Stimulated activated CD4-positive, alpha-beta T cell treated with anti-CD3 and anti-CD28 coated beads, Interleukin-2, amount 100 ng/mL, for 48 hours (primary cell): ENCODE measurements around the gene PLA2G10.
"Not testable (repeated sequence)": the region's sequence is repeated elsewhere in the genome, so short reads cannot be mapped to it uniquely, and the experiment has no call there.

Source experiments
- DNase-seq, 2 donors: peaks; one replicate each; pipeline ENCODE4 v3.0.0-alpha.2; 2020

Gene PLA2G10

DNA sequence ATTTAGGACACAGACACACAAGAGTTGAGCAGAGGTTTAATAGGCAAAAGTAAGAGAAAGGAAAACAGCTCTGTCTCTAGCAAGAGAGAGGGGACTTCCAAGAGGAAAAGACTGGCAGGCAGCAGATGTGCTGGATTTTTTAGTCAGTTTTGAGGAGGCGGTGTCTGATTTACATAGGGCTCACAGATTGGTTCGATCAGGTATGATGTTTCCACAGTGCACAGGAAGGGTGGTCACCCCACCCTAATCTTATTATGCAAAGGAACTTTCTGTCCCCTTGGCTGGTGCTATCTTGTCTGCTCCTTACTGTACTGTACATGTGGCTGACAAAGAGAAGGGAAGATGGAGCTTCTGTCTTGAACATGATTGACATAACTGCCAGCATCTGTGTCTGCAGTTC lies 36.0 kb downstream of the PLA2G10 start:
- DNase-seq = no peak

DNA sequence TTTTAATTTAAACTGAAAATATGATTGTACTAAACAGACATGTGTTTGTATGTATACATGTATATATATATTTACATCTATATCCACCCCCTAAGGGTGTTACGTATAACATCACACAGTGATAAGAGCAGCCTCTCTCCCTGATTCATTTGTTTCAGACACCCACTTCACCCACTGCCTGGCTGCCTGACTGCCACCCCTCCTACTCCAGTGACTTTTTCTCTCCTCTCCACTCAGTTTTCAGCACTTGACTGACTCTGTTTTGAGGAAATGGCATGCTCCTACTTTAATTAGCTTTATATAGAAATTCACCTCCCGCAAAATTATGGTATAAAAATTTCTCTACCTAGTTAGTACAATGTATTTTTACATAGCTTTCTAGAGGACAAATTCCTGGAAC lies 41.4 kb downstream of the PLA2G10 start:
- DNase-seq = no peak

DNA sequence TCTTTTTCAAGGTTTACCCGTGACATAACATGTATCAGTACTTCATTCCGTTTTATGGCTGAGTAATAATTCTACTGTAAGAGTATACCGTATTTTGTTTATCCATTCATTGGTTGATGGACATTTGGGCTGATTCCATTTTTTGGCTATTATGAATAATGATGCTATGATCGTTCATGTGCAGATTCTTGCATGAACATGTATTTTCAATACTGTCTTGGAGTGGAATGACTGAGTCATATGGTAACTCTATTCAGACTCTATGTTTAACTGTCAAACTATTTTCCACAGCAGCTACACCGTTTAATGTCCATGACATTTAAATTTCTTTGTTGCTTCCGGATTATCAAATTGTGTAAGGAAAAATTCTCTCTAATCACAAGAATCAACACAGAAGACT lies 43.5 kb downstream of the PLA2G10 start:
- no peak for DNase-seq

DNA sequence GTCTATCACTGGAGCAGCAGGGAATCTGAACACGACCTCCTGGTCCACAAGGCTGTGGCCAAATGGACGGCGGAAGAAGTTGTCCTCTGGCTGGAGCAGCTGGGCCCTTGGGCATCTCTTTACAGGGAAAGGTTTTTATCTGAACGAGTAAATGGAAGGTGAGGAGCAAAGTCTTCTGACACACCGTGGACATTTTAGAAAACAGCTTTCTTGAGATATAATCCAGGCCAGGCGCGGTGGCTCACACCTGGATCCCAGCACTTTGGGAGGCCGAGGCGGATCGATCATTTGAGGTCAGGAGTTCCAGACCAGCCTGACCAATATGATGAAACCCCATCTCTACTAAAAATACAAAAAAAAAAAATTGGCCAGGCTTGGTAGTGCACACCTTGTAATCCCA lies 44.3 kb downstream of the PLA2G10 start:
- no peak for DNase-seq

DNA sequence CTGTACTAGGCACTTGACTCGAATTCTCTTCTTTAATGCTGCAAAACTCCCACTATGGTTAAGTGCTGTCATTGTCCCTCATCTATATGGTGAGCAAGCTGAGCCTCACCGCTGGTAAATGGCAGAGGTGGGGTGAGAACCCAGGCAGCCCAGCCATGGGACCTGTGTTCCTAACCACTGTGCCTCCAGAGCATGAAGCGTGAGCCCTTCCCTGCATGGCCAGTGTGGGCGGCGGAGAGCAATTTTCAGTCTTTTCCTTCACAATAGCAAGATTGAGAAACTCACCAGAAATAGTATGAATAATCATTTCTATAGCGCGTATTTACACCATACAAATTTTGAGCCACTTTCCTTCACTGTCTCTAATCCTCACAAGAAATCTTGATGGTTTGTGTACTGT lies 52.2 kb downstream of the PLA2G10 start:
- no peak for DNase-seq

DNA sequence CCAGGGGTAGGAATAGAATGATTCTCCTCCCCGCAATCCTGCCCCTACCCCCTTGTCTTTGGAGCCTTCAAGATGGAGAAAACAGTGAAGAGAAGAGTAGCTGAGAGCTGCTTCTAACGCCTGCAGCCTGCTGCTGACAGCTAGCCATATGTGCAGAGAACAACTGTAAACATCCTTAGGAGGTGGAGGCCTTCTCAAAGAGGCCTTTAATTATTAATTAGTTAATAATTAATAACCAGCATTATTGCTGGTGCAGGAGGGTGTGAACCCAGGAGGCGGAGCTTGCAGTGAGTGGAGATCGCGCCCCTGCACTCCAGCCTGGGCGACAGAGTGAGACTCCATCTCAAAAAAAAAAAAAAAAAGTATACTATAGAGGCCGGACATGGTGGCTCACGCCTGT lies 52.9 kb downstream of the PLA2G10 start:
- DNase-seq = no peak

DNA sequence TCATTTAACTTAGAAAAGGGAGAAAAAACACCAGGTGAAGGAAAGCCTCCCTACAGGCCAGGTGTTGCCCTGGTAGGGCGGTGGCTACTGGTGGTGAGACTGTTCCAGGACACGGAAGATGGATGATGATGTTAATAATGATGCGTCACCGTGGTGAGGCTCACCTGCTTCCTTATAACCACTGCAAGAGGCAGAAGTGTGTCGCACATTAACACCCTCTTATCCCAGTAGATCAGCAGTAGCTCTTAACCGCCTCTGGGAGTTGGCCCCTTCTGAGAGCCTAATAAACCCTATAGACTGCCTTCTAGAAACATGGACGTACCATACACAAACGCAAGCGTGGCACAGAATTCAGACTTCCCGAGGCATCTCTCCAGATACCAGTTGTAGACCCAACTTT lies 53.6 kb downstream of the PLA2G10 start:
- no peak for DNase-seq

DNA sequence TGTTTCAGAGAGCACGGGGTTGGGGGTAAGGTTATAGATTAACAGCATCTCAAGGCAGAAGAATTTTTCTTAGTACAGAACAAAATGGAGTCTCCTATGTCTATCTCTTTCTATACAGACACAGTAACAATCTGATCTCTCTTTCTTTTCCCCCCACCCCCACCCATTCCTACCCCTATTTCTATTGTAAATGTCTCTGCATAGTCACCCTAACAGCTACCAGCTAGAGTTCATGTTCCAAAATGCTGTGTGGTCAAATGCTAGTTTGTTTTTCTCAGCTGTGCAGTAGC lies 57.2 kb downstream of the PLA2G10 start:
- not testable (repeated sequence) for DNase-seq

DNA sequence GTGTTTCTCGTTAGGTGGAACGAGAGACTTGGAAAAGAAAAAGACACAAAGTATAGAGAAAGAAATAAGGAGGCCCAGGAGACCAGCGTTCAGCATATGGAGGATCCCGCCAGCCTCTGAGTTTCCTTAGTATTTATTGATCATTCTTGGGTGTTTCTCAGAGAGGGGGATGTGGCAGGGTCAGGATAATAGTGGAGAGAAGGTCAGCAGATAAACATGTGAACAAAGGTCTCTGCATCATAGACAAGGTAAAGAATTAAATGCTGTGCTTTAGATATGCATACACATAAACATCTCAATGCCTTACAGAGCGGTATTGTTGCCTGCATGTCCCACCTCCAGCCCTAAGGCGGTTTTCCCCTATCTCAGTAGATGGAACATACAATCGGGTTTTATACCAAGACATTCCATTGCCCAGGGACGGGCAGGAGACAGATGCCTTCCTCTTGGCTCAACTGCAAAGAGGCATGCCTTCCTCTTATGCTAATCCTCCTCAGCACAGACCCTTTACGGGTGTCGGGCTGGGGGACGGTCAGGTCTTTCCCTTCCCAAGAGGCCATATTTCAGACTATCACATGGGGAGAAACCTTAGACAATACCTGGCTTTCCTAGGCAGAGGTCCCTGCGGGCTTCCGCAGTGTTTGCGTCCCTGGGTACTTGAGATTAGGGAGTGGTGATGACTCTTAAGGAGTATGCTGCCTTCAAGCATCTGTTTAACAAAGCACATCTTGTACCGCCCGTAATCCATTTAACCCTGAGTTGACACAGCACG lies 57.7 kb downstream of the PLA2G10 start:
- not testable (repeated sequence) for DNase-seq

DNA sequence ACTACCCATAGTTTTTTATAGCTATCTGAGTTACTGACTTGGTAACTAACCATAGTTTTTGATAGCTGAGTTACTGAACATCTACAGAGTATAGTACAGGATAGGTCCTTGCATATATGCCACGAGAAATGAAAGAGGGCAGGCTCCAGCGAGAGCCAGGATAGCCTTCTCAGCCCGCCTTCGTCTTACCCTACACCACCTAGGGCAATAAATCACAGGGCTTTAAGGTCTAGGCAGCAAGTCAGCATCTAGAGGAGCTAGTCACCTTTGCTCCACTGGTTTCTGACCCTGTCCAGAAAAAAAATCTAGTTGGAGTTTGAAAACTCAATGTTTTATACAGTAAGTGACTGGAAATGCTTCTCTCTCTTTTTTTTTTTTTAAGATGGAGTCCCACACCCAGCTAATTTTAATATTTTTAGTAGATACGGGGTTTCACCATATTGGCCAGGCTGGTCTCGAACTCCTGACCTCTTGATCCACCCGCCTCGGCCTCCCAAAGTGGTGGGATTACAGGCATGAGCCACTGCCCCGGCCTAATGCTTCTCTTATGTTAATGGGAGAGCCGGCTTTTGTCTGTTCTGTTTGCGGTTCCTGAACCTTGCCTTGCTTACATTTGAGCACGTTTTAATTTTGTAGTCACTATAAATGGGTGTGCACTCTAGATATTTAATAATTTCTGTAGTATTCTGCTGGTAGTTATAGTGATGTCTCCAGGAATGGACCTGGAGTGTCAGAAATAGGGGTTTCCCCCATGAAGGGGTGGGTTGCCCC lies 58.5 kb downstream of the PLA2G10 start:
- DNase-seq = no peak

DNA sequence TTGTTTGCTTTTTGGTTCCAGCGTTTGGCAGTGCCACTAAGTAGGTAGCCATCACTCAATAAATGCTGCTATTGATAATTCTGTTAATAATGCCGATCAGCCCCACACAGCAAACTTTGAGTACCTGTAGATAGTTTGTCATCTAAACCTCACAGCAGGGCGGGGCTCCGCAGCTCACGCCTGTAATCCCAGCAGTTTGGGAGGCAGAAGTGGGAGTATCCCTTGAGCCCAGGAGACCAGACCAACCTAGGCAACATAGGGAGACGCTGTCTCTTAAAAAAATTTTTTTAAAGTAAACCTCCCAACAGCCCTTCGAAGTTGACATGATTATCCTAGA lies 59.8 kb downstream of the PLA2G10 start:
- no peak for DNase-seq

DNA sequence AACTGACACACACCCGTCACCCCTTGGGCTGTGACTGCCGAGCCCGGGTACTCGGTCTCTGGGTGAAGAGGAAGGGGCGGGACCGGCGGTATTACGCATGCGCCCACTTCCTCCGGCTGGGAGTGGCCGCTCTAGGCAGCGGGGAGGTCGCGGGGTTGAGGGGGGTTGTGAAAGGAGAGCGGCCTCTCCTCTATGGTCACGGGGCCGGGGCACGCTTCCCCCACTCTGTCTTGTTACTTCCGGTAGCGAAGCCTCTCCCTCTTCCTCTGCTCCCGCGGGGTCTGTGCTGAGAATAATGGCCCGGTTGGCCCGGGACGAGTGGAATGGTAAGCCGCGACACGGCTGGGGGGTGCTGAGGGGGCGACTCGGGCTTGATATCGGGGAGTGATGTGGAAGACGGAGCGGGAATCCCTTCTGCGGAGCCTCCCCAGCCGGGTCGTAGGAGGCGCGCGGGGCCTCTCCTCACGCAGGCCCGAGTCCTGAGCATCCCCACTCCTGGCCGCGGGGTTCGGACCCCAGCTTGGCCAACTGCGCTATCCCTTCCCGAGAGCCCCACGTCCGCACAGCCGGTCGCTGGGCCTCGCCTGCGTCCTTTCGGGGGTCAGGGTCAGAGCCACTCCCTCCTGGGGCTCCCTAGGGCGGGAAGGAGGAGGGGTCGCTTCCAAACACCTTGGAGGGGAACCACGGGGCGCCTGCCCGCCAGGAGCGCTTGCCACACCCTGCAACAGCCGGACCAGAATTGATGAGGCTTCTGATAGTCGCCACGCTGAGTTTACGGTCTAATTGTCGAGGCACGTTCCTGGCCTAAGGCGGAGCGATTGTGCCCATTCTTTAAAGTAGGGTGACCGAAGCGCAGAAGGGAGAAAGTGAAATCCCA lies 61.2 kb downstream of the PLA2G10 start, which contains the start of gene BFAR:
Gene BFAR (plus strand): TSS at position 259 of the 877 bp plus-strand sequence. CDS start 11,396 bp downstream, outside the sequence.
- peak; percentile 98 to 99 for DNase-seq

DNA sequence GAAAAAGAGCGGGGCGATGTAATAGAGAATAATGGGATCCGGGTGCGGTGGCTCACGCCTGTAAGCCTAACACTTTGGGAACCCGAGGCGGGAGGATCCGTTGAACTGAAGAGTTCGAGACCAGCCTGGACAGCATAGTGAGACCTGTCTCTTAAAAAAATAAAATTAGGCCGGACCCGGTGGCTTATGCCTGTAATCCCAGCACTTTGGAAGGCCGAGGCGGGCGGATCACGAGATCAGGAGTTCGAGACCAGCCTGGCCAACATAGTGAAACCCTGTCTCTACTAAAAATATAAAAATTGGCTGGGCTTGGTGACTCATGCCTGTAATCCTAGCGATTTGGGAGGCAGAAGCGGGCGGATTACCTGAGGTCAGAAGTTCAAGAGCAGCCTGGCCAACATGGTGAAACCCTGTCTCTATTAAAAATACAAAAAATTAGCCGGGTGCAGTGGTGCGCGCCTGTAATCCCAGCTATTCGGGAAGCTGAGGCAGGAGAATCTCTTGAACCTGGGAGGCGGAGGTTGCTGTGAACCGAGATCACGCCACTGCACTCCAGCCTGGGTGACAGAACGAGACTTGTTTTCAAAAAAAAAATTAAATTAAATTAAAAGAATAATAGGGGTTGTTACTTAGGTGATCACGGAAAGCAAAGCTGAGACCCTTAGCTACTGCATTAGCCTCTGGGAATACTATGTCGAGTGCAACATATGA lies 63.3 kb downstream of the PLA2G10 start:
- DNase-seq = not testable (repeated sequence)

DNA sequence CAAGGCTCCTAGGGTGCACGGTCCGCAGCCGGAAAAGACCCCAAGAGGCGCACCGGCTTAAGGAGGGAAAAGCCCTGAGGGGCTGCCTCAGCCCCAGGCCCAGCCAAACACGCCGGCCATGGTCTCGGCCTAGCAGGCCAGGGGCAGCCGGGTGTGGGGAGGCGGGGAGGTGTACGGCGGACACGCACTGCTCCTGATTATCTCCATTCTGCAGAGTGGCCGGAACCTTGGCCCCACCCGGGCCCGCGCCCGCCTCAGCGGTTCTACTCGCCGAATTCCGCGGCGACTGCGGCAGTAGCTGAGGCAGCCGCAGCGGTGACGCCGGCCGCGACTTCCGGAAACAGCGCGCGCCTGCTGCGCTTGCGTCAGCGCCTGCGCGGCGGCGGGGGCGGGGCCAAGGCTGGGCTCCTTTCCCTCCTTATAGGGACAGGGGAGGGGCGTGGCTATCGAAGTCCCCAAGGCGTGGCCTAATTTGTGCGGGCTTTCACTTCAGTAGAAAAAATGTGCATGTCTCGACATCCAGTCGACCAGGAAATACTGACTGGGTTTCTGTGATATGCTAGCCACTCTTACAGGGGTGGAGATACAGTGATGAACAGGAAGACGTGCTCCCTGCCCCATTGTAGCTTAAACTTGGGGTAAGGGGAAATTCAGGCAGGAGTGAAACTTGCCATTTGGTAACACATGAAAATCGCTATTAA lies 64.0 kb downstream of the PLA2G10 start, which contains the start of gene PARN:
Gene PARN (minus strand): TSS at position 342 of the 701 bp plus-strand sequence. CDS start 135 bp downstream, at position 207.
- DNase-seq = peak; percentile 97 to 98

DNA sequence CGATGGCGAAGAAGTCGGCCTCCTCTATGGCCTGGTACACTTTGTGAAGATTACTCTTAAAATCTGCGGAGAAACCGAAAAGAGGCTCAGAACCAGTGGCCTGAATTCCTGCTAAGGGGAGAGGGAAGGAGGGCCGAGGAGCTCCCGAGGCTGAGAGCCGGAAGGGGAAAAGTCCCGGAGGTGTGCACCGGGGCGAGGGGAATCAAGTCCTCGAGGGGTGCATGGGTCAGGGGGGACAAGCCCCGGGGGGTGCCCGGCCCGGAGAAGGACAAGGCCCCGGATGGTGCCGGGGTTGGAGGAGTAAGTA lies 64.5 kb downstream of the PLA2G10 start:
- DNase-seq = no peak

DNA sequence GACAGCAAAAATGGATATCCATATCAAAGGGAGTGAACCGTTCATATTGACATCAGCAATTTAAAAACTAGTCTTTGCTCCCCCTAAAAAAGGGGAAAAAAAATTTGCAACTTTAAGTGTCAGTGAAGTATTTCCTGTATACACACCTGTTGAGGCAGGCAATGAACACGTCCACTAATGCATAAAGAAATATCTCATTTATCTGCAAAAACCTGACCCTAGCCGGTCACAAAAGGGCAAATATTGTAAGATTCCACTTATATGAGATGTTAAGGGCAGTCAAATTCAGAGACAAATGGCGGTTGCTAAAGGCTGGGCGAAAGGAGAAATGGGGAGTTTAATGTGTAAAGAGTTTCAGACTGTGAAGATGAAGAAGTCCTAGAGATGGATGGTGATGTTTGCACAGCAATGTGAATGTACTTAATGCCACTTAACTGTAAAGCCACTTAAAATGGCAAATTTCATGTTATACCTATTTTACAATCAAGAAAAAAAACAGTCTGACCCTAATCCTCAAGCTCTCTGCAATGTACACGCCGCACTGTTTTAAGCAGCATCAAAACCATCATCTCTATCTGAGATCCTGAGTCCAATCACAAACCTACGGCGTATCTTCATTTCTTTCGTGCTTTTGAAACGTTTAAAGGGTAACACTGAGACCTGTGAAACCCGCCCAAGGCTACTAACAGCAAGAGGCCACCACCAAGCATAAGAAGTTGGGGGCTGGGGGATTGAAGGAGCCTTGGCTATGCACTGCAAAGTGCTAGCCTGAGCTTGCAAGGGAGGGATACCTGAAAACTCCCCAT lies 65.1 kb downstream of the PLA2G10 start:
- DNase-seq = no peak

DNA sequence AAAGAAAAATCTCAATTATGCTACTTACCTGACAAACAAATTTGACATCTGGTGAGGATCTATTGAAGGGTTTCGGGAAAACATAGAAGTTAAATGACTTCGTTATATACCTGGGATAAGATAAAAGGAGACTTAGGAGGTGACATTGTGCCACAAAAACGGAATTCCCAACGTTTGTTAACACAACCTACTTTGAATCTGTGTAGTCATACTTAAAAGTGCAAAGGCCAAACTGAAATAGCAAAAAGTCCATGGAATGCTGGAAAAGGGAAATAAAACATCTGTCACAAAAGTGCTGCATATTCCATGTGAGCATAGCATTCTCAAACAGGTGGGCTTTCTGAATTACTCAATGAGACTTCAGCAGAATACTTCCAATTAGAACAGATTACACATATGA lies 67.0 kb downstream of the PLA2G10 start:
- no peak for DNase-seq
